ENCODE measurements around the gene ANGPTL2. TPM values are rescaled to one million over a fixed set of nuclear protein-coding genes. Genes with fewer than 3 reads are reported as not detected.

The ANGPTL2 gene
- total RNA-seq, 4 donors from 2014 or later = 5.9 to 12.6 (median 8.7) TPM

DNA sequence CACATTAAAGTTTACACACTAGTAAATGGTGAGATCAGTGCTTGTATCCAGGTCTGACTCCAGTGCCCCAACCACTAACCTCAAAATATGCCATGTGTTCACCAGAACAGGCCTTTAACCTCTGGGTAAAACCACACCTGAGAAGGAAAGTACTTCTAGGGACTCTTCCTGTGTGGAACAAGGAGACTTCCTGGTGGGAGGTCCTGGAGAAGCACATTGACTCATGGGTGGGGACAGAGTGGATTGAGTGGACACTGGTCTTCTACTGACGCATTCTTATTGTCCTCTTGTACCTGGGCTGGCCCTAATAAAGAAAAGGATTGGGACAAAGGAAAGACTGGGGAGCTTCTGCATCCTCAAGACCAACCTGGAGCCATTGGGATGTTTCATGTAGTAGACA, 43.4 kb downstream of the ANGPTL2 start:
- Histone ChIP-seq H3K9me3 (no peaks in the 10 kb centered on the region), H3K4me1 (peaks cover 20 to 35% of the 10 kb centered on the region in 2 donors), H3K36me3 (no peaks in the 10 kb centered on the region), H3K27ac (no peak overlapping the region), H3K4me3 (replicated peaks in 1 of 3) (no peak overlapping the region), H3K27me3 (no peaks in the 10 kb centered on the region)
- intact Hi-C loops (cut with DNase I) = no loop called here
- no peak for TF ChIP-seq POLR2A (IDR thresholded peaks at IDR 0.05)
- TF ChIP-seq, protein P1, sequence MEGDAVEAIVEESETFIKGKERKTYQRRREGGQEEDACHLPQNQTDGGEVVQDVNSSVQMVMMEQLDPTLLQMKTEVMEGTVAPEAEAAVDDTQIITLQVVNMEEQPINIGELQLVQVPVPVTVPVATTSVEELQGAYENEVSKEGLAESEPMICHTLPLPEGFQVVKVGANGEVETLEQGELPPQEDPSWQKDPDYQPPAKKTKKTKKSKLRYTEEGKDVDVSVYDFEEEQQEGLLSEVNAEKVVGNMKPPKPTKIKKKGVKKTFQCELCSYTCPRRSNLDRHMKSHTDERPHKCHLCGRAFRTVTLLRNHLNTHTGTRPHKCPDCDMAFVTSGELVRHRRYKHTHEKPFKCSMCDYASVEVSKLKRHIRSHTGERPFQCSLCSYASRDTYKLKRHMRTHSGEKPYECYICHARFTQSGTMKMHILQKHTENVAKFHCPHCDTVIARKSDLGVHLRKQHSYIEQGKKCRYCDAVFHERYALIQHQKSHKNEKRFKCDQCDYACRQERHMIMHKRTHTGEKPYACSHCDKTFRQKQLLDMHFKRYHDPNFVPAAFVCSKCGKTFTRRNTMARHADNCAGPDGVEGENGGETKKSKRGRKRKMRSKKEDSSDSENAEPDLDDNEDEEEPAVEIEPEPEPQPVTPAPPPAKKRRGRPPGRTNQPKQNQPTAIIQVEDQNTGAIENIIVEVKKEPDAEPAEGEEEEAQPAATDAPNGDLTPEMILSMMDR (IDR thresholded peaks at IDR 0.05) = no peak
- DNase-seq = no peak
- WGBS, 2 donors = 94 to 100% methylated on average over 1 of the region's 1 CpG

DNA sequence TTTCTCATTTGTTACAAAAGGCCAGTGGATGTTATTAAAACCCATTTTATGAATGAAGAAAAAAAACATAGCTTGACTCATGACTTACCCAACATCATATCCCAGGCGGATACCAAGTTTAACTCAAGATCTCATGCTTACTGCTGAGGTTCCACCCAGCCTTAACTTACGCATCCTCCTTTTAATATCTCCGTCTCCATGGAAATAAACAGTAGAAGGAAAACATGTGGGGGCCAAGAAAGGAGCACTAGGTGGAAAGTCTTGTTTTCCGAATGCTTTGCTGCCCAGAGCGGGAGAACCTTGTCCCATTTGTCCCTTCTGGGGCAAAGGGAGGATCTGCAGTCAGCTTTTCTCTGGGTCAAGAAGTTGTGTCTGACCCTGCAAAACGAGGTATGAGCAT, 44.1 kb downstream of the ANGPTL2 start:
- no peak overlapping the region for H3K27ac ChIP-seq
- WGBS, 2 donors = 94 to 95% methylated on average over 6 of the region's 6 CpGs
- H3K4me1 ChIP-seq = peaks cover 20 to 35% of the 10 kb centered on the region in 2 donors
- intact Hi-C loops (cut with DNase I) = no loop called here
- no peak for DNase-seq
- no peaks in the 10 kb centered on the region for H3K9me3 ChIP-seq
- no peaks in the 10 kb centered on the region for H3K27me3 ChIP-seq
- no peak overlapping the region for H3K4me3 ChIP-seq (replicated peaks in 1 of 3)
- no peak for TF ChIP-seq POLR2A (IDR thresholded peaks at IDR 0.05)
- TF ChIP-seq, protein P1 (IDR thresholded peaks at IDR 0.05) = no peak
- H3K36me3 ChIP-seq = no peaks in the 10 kb centered on the region

DNA sequence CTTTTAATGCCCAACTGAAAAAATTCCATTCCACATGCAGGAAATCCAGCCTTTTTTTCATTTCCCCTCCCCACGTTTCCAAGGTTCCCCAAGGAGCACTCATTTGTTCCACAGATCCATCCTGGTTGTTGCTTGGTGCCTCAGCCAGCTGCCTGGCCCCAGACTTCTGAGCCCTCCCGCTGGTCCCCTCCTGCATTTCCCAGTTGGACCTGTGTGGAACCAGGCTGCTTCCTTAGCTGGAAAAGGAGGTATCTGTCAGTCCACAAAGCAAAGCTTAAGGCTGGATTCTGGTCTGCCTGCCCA, 44.8 kb downstream of the ANGPTL2 start:
- H3K4me3 ChIP-seq (replicated peaks in 1 of 3) = no peak overlapping the region
- no peak overlapping the region for H3K27ac ChIP-seq
- TF ChIP-seq, protein P1 (IDR thresholded peaks at IDR 0.05) = no peak
- TF ChIP-seq POLR2A (IDR thresholded peaks at IDR 0.05) = no peak
- no peaks in the 10 kb centered on the region for H3K36me3 ChIP-seq
- WGBS, 2 donors = 78 to 79% methylated on average over 2 of the region's 2 CpGs
- H3K4me1 ChIP-seq = peaks cover 20 to 35% of the 10 kb centered on the region in 2 donors
- H3K9me3 ChIP-seq = no peaks in the 10 kb centered on the region
- DNase-seq = no peak
- H3K27me3 ChIP-seq = no peaks in the 10 kb centered on the region
- intact Hi-C loops (cut with DNase I) = no loop called here

DNA sequence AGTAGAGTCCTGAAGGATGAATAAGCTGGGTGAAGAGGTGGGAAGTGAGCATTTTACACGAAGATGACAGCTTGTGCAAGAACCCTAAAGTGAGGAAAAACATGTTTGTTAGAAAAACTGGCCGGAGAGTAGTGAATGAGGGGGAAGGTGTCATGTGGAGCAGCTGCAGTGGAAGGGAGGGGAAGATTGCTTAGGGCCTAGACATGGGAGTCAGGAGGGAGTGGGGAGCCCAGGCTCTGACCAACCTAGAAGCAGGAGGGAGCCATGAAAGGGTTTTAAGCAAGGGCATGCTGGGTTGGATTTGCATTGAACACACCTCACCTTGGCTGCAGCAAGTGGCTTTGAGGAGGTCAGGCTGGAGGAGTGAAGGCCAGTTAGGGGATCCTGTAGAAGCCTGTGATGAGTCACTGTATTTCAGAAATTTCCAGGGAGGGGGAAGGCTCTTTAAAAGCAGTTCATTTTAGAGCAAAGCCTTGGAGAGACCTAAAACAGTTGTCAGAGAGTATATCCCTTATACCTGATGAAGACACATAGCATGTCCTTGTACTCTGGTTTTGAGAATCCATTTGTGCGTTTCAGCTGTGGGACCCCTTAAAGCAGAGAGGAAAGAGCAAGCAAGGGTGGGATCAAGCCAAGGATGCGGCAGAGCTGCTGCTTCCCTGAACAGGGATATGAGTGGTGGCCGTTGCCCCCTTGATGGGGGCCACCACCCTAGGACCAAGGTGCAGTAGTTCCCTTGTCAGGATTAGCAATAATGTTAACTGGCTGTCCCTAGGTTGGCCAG, 45.4 kb downstream of the ANGPTL2 start:
- Histone ChIP-seq H3K4me3 (replicated peaks in 1 of 3) (no peak overlapping the region), H3K4me1 (peaks cover 20 to 35% of the 10 kb centered on the region in 2 donors), H3K36me3 (no peaks in the 10 kb centered on the region), H3K27me3 (no peaks in the 10 kb centered on the region), H3K27ac (peak overlapping the region in 1 of 3 donors; percentile 24), H3K9me3 (no peaks in the 10 kb centered on the region)
- 85 to 92% methylated on average over 5 of the region's 5 CpGs for WGBS, 2 donors
- no peak for DNase-seq
- intact Hi-C loops (cut with DNase I) = no loop called here
- TF ChIP-seq POLR2A (IDR thresholded peaks at IDR 0.05) = no peak
- TF ChIP-seq, protein P1 (IDR thresholded peaks at IDR 0.05) = no peak

DNA sequence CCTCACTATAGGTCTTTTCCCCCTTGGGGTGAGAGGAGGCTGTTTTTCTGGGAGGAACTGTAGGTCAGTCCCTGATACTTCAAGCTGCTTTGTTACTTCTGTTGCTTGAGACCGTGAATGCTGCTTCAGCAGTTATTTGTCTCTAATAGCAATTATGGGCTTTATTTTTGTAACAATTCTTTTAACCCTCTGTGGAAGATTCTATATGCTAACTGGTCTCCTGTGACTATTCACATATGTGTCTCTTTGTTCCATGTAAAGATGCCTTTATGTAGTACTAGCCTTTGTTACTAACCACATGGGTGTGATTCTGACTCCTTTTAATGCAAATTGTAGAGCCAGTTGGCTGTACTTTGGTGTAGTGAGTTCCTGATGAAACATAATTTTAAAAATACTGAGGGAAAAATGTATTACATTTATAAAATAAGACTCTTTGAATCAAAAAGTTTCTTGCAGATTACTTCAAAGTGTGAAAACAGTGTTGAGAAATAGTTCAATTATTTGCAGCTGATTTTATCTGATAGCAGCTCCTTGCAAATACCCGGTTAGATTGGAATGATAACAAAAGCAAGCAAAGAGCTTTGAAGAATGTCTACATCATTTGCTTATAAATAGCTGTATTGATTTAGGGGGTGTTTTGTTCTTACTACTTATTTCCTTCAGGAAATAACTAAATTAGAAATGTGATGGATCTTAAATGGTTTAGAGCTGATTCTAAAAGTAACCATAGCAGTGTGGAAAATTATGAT, 46.6 kb downstream of the ANGPTL2 start:
- Histone ChIP-seq H3K27ac (peak overlapping the region in 1 of 3 donors; percentile 44), H3K9me3 (no peaks in the 10 kb centered on the region), H3K36me3 (no peaks in the 10 kb centered on the region), H3K4me1 (peaks cover 20 to 35% of the 10 kb centered on the region in 2 donors), H3K4me3 (replicated peaks in 1 of 3) (no peak overlapping the region), H3K27me3 (no peaks in the 10 kb centered on the region)
- no peak for TF ChIP-seq POLR2A (IDR thresholded peaks at IDR 0.05)
- TF ChIP-seq, protein P1 (IDR thresholded peaks at IDR 0.05) = no peak
- WGBS, 2 donors = 22 to 35% methylated on average over 2 of the region's 2 CpGs
- intact Hi-C loops (cut with DNase I) = no loop called here
- DNase-seq = no peak
